GM19238 (cell line): ENCODE measurements around the gene PIM3.

Experiments
- DNase-seq: peaks from one replicate; pipeline ENCODE4 v3.0.0; 2011; ENCODE audit warnings: low spot score; ENCODE audit not compliant: insufficient read length

PIM3 gene

GRCh38 chr22:49960159-49961004, at the start of gene PIM3:
PIM3 (plus strand) TSS chr22:49960772; CDS start chr22:49960948, 176 bp downstream.
- DNase-seq = peak; percentile 100

- no peak for DNase-seq
Measured at GRCh38 chr22:49911881-49912625, 48.5 kb upstream of the PIM3 start.

GRCh38 chr22:49913026-49913425, 47.5 kb upstream of the PIM3 start:
- no peak for DNase-seq

- DNase-seq = no peak
Measured at GRCh38 chr22:49913446-49913845, 47.1 kb upstream of the PIM3 start.

- DNase-seq = no peak
Measured at GRCh38 chr22:49914256-49914655, 46.3 kb upstream of the PIM3 start.

GRCh38 chr22:49915610-49916009, 45.0 kb upstream of the PIM3 start:
- no peak for DNase-seq

- no peak for DNase-seq
Measured at GRCh38 chr22:49916831-49917230, 43.7 kb upstream of the PIM3 start.

GRCh38 chr22:49917974-49918910, 42.3 kb upstream of the PIM3 start, which contains the start of the genes ALG12 and CRELD2:
ALG12 (minus strand) TSS chr22:49918438; CDS start chr22:49913765, 4,673 bp downstream.
CRELD2 (plus strand) TSS chr22:49918634; CDS start chr22:49918770, 136 bp downstream.
- peak; percentile 100 for DNase-seq

DNA sequence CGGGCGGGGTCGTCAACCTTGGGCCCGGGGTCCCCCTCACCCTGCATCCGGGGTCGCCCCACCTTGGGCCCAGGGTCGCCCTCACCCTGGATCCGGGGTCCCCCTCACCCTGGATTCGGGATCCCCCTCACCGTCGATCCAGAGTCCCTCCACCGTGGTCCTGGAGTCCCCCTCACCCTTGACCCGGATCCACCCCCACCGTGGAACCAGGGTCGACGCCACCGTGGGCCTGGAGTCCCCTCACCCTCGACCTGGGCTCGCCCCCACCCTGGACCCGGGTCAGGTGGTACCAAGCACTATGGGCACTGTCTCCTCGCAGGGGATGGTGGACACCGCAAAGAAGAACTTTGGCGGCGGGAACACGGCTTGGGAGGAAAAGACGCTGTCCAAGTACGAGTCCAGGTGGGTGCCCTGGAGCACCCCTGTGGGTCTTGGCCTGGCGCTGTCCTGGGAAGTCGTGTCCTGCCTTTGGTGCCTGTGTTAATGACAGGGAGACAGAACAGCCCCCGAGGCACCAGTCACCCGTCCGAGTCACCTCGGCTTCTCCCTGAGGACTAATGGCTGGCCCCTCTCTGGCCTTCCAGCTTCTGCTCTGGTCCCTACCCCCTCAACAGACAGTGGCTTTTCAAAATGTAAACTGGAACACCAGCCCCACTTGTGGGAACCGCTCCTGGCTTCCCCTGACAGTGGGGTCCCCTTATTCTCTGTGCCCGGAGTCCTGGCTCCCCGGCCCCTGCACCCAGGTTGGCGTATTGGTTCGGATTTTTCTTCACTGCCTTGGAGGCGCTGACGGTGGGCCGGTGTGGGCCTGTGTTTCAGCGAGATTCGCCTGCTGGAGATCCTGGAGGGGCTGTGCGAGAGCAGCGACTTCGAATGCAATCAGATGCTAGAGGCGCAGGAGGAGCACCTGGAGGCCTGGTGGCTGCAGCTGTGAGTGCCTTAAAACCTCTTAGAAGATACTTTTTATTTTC, 41.4 kb upstream of the PIM3 start:
- DNase-seq = no peak

DNA sequence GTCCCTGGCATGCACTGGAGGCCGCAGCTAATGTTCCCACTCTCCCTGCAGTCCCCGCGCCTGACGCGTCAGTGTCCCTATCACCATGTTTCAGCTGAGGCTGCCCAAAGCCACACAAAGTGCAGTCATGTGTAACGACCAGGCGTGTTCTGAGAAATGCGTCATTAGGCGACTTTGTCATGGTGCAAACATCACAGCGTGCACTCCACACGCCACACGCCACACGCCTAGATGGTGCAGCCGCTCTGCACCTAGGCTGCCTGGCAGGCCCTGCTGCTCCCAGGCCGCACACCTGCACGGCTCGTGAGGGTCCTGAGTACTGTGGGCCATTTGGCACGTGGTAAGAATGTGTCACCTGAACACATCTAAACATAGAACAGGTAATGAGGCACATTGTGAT, 39.7 kb upstream of the PIM3 start:
- DNase-seq = no peak

- no peak for DNase-seq
Measured at GRCh38 chr22:49921508-49922278, 38.9 kb upstream of the PIM3 start.

GRCh38 chr22:49922484-49922883, 38.1 kb upstream of the PIM3 start:
- DNase-seq = no peak

GRCh38 chr22:49922926-49923325, 37.6 kb upstream of the PIM3 start:
- DNase-seq = no peak

DNA sequence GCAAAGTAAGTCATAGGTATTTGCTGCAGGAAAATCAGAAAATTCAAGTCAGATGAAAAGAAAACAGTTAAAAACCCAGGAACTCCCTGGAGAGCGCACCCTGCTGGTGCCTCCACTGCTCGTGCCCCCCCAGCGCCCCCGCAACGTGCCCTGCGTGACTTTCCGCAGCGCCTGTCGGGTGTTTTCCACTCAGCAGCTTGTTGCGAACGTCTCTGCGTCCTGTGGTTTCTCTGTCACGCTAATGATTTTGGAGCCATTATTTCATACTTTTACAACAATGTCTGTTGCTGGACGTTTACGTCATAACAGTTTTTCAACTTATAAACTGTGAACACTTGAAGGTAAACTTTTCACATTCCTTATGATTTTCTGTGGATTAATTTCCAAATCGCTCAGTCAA, 37.1 kb upstream of the PIM3 start:
- DNase-seq = no peak

- no peak for DNase-seq
Measured at GRCh38 chr22:49924113-49924833, 36.3 kb upstream of the PIM3 start.

DNA sequence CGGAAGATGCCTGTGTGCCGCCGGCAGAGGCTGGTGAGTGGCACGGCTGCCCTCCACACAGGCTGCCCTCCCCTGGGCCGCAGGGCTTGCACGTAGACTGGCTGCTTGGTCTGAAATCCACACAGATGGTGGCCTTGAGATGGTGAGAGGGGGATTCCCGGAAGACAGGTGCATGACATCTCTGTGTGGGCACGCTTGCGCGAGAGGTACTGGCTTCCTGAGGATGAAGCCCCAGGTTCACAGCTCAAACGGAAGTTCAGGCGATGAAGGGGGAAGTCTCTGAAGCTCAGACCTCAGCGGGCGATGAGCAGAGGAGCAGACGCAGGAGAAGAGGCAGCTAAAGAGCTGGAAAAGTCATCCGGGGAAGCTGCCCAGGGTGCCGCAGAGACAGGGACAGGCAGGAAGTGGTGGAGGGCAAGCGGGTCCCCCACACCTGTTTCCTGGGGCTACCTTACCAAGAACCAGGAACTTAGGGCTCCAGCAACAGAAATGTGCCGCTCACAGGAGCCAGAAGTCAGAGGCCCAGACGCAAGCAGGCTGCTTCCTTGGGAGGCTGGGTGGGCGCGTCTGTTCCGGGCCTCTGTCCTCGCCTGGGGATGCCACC, 34.9 kb upstream of the PIM3 start:
- DNase-seq = peak; percentile 82

- no peak for DNase-seq
Measured at GRCh38 chr22:49926916-49927315, 33.7 kb upstream of the PIM3 start.

DNA sequence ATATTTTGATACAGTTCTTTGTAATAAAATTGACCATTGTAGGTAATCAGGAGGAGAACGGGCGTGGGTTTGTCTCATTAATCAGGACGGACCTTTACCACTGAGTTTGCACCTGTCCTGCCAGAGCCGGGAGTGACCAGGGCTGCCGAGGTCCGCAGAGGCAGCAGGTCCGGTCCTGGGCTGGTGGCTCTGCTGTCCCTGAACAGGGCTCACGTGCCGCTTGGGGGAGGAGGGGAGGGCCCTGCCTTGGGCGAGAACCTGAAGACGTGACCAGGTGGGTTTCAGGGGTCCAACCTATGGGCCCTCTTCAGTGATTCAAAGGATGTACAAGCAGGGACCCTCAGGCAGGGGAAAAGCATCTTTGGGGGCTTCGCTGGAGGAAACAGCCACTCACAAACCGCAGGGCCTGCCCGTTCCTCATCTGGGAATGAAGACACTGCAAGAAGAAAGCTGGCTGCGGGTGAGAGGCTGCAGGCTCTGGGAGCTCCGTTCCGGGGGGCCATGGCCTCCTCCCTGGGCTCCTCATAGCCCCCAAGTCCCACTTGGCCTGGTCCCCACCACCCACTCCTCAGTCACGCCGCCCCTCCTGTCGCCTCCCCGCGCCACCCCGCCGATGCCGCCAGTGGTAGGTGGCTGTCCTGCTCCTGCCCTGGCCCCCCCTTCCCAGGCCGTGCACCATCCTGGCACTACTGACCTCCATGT, 32.9 kb upstream of the PIM3 start:
- no peak for DNase-seq
